ENCODE data around the gene MBD1. TPM values are rescaled to one million over a fixed set of nuclear protein-coding genes. Genes with fewer than 3 reads are reported as not detected.
A peak's percentile ranks its signal among the peaks of the same experiment; 100 is the strongest.
"Not testable (repeated sequence)": the region's sequence is repeated elsewhere in the genome, so short reads cannot be mapped to it uniquely, and the experiment has no call there.

The MBD1 gene
- total RNA-seq, 1 donor from 2014 or later = 127 TPM

DNA sequence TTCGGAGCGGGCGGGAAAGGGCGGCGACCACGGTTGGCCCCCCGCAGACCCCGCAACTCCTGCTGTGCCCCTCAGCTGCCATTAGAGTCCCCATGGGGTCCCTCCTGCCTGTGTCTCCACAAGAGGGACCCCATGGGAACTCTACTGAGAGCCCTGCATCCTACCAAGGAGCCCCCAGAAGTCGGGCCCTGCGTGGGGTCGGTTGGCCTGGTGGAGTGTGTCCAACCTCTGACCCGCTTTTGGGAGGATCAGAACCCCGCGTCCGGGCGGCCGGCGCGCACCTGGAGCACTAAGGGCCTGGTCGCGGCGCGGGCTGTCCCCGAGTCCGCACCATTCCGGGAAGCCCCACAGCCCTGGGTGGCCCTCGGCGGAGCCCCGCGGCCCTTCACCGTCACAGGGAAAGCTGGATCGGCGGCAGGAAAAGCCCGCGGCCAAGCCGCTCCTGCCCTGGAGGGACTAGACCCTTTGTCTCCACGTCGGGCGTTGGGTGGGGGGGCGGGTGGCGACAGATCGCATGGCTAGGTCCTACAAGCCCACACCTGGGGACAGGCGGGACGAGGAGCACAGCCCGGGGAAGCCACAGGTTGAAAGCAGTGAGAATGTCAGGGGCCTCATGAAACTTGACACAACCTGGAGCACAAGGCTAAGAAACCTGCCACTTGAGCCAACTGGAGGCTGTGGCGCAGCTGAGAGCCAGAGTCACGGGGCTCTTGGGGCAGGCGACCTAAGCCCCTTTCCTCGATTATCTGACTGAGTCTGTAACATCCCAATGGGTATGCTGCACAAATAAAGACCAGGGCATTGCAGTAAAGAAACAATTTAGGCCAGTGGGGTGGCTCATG, 17.3 kb upstream of the MBD1 start:
- FAIRE-seq (no peak), DNase-seq (ENCODE audit: low read depth) (no peak)
- Histone ChIP-seq H3K36me3 (ENCODE audit: control insufficient read depth, insufficient read depth, low read length) (no peaks in the 10 kb centered on the region), H3K4me3 (ENCODE audit: low read depth, low read length) (peak overlapping the region; percentile 29), H3K27me3 (ENCODE audit: control insufficient read depth, insufficient read depth, low read length) (no peaks in the 10 kb centered on the region)
- TF ChIP-seq, protein P1, sequence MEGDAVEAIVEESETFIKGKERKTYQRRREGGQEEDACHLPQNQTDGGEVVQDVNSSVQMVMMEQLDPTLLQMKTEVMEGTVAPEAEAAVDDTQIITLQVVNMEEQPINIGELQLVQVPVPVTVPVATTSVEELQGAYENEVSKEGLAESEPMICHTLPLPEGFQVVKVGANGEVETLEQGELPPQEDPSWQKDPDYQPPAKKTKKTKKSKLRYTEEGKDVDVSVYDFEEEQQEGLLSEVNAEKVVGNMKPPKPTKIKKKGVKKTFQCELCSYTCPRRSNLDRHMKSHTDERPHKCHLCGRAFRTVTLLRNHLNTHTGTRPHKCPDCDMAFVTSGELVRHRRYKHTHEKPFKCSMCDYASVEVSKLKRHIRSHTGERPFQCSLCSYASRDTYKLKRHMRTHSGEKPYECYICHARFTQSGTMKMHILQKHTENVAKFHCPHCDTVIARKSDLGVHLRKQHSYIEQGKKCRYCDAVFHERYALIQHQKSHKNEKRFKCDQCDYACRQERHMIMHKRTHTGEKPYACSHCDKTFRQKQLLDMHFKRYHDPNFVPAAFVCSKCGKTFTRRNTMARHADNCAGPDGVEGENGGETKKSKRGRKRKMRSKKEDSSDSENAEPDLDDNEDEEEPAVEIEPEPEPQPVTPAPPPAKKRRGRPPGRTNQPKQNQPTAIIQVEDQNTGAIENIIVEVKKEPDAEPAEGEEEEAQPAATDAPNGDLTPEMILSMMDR (IDR thresholded peaks at IDR 0.05; ENCODE audit: insufficient read depth, low read length, severe bottlenecking) = no peak

DNA sequence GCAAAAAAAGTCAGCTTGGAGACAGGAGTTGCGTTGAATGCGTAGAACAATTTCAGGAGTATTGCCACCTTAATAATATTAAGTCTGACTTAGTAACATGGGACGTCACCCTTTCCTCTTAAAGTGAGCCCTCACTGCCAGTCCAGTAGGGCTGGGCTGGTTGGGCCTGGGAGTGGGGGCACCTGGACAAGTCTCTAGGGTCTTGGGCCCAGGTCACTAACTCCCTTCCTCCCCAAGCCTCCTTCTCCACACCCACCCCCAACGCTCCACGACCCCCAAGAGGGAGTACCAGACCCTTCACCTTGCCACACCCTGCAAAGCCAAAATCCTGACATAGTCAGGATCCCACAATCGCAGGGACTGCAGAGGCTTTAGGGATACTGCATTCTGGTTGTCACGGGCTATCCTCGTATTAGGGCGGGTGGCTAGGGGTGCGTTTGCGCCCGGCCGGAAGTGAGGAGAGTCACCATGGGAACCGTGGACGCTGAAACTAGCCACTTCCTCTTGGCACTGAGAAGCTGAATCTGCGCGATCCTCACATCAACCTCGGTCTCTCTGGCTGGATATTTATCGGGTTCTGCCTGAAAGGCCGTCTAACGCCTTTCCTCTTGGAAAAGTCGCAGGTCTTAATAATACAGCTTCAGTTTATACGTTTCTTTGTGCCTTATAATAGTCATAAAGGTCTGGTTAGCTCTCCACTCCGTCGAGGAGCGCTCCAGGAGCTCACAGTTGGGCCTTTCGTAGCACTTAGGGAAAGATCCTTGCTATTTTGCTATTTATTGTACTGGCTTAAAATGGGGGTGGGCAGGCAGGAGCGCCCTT, 16.5 kb upstream of the MBD1 start:
- Histone ChIP-seq H3K27me3 (ENCODE audit: control insufficient read depth, insufficient read depth, low read length) (no peaks in the 10 kb centered on the region), H3K4me3 (ENCODE audit: low read depth, low read length) (peak overlapping the region; percentile 29), H3K36me3 (ENCODE audit: control insufficient read depth, insufficient read depth, low read length) (no peaks in the 10 kb centered on the region)
- TF ChIP-seq, protein P1 (IDR thresholded peaks at IDR 0.05; ENCODE audit: insufficient read depth, low read length, severe bottlenecking) = no peak
- peak; percentile 56 for DNase-seq (ENCODE audit: low read depth)
- no peak for FAIRE-seq

DNA sequence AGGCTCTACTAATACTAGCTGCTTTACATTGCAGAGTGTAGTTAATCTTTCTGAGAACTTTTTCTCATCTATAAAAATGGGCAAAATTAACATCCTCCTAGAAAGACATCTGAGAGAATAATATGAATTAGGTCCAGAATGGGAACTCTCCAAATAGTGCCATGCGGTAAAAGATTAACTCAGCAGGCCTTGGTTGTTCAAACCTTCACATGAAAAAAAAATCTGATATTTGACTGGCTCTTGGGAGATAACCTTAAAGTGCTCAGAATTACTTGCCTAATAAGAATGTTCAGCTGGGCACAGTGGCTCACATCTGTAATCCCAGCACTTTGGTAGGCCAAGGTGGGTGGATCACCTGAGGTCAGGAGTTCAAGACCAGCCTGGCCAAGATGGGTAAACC, 11.7 kb upstream of the MBD1 start:
- FAIRE-seq (no peak), DNase-seq (ENCODE audit: low read depth) (no peak)
- Histone ChIP-seq H3K4me3 (ENCODE audit: low read depth, low read length) (no peak overlapping the region), H3K36me3 (ENCODE audit: control insufficient read depth, insufficient read depth, low read length) (no peaks in the 10 kb centered on the region), H3K27me3 (ENCODE audit: control insufficient read depth, insufficient read depth, low read length) (no peaks in the 10 kb centered on the region)
- TF ChIP-seq, protein P1 (IDR thresholded peaks at IDR 0.05; ENCODE audit: insufficient read depth, low read length, severe bottlenecking) = no peak

DNA sequence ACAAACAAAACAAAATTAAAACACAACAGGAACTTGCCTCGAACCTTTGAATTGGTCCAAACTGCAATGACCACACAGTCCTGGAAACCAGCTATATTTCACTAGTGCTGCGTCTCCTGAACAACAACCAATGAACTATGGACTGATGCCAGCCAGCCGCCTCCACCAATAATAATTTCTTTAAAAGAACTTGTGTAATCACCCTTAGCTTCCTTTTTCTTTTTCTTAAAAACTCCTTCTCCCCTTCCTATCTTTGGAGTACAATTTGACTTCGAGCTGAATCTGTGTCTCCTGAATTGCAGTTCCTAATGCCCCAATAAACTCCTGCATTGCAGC, 7.8 kb upstream of the MBD1 start:
- FAIRE-seq = no peak
- DNase-seq (ENCODE audit: low read depth) = no peak
- Histone ChIP-seq H3K36me3 (ENCODE audit: control insufficient read depth, insufficient read depth, low read length) (peaks cover 10% of the 10 kb centered on the region), H3K27me3 (ENCODE audit: control insufficient read depth, insufficient read depth, low read length) (no peaks in the 10 kb centered on the region), H3K4me3 (ENCODE audit: low read depth, low read length) (no peak overlapping the region)
- TF ChIP-seq, protein P1 (IDR thresholded peaks at IDR 0.05; ENCODE audit: insufficient read depth, low read length, severe bottlenecking) = no peak

DNA sequence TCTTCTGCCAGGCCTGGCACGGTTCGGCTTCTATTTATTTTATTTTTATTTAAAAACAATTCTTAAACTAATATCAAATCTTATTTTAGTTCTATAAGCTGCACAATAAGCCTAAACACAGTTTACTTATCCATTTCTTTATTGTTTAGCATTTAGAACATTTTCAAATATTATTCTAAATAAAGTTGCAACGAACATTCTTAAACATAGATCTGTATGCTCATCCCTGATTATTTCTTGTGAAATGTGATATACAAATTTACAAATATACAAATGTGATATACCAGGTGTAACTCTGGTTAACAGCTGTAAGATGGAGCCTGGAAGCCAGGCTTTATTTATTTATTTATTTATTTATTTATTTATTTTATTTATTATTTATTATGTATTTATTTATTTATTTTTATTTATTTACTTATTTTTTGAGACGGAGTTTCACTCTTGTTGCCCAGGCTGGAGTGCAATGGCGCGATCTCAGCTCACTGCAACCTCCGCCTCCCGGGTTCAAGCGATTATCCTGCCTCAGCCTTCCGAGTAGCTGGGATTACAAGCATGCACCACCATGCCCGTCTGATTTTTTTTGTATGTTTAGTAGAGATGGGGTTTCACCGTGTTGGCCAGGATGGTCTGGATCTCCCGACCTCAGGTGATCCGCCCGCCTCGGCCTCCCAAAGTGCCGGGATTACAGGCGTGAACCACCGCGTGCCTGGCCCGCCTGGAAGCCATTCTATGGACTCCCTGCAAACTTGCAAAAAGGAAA, 7.2 kb upstream of the MBD1 start:
- DNase-seq (ENCODE audit: low read depth); H3K27me3 ChIP-seq (ENCODE audit: control insufficient read depth, insufficient read depth, low read length); FAIRE-seq: not testable (repeated sequence)
- peaks cover 15% of the 10 kb centered on the region for H3K36me3 ChIP-seq (ENCODE audit: control insufficient read depth, insufficient read depth, low read length)
- peak overlapping the region; percentile 75 for H3K4me3 ChIP-seq (ENCODE audit: low read depth, low read length)

All from bronchial epithelial cell (primary cell).